Stimulated activated CD8-positive, alpha-beta memory T cell treated with anti-CD3 and anti-CD28 coated beads, Interleukin-7, amount 100 ng/mL, for 1 hour (primary cell): Measurements from ENCODE around the gene SORCS2.
A peak's percentile ranks its signal among the peaks of the same experiment; 100 is the strongest.

Experiments
- DNase-seq, 2 donors: peaks; one replicate each; pipeline ENCODE4 v3.0.0-alpha.2; 2020; ENCODE audit warnings: low read depth in 2 of 2

Gene SORCS2

GRCh38 chr4:7635445-7636239 lies 443.3 kb downstream of the SORCS2 start:
- no peak for DNase-seq

GRCh38 chr4:7636240-7636508 lies 443.8 kb downstream of the SORCS2 start:
- no peak for DNase-seq

GRCh38 chr4:7637139-7637538 lies 444.8 kb downstream of the SORCS2 start:
- DNase-seq, result no peak

GRCh38 chr4:7637971-7638370 lies 445.6 kb downstream of the SORCS2 start:
- DNase-seq, result no peak

GRCh38 chr4:7638489-7638888 lies 446.2 kb downstream of the SORCS2 start:
- DNase-seq, result no peak

GRCh38 chr4:7638984-7639789 lies 446.8 kb downstream of the SORCS2 start:
- no peak for DNase-seq

GRCh38 chr4:7640136-7640535 lies 447.8 kb downstream of the SORCS2 start:
- DNase-seq, result no peak

GRCh38 chr4:7641712-7642111 lies 449.4 kb downstream of the SORCS2 start:
- DNase-seq, result no peak

- DNase-seq, result no peak
Observed at GRCh38 chr4:7642741-7643458, 450.6 kb downstream of the SORCS2 start.

- no peak for DNase-seq
Observed at GRCh38 chr4:7645158-7645557, 452.8 kb downstream of the SORCS2 start.

GRCh38 chr4:7645956-7646355 lies 453.6 kb downstream of the SORCS2 start:
- no peak for DNase-seq

- DNase-seq, result no peak
Observed at GRCh38 chr4:7646384-7647061, 454.2 kb downstream of the SORCS2 start.

GRCh38 chr4:7647186-7647585 lies 454.8 kb downstream of the SORCS2 start:
- DNase-seq, result no peak

- DNase-seq, result no peak
Observed at GRCh38 chr4:7647600-7648543, 455.5 kb downstream of the SORCS2 start.

- no peak for DNase-seq
Observed at GRCh38 chr4:7648544-7649395, 456.4 kb downstream of the SORCS2 start.

- DNase-seq, result no peak
Observed at GRCh38 chr4:7649411-7649740, 457.0 kb downstream of the SORCS2 start.

- peak; percentile 23 to 42 for DNase-seq
Observed at GRCh38 chr4:7649741-7650531, 457.6 kb downstream of the SORCS2 start.

- DNase-seq, result no peak
Observed at GRCh38 chr4:7650606-7651385, 458.5 kb downstream of the SORCS2 start.
